Neuronal stem cell (in vitro differentiated cells): ENCODE results near the gene GATD1. TPM values are rescaled to one million over a fixed set of nuclear protein-coding genes. Genes with fewer than 3 reads are reported as not detected.

ENCODE experiments used
- DNase-seq: peaks from one replicate; pipeline ENCODE4 v3.0.0-alpha.2; 2013; ENCODE audit warnings: low spot score
- H2AFZ ChIP-seq: one replicate; pipeline ENCODE4 v1.6.1; 2013; ENCODE audit warnings: mild to moderate bottlenecking, low read length, inconsistent platforms
- H2AK5ac ChIP-seq: 2 replicates; pipeline ENCODE4 v1.6.1; 2013; ENCODE audit warnings: low read depth, mild to moderate bottlenecking, inconsistent platforms, low read length, moderate library complexity, mixed read lengths
- H2BK120ac ChIP-seq: 2 replicates; pipeline ENCODE4 v1.6.1; 2013; ENCODE audit warnings: low read depth, mild to moderate bottlenecking, inconsistent platforms, low read length, moderate library complexity, mixed read lengths
- H2BK12ac ChIP-seq: one replicate; pipeline ENCODE4 v1.6.1; 2013; ENCODE audit warnings: low read length, inconsistent platforms
- H2BK15ac ChIP-seq: 2 replicates; pipeline ENCODE4 v1.6.1; 2013; ENCODE audit warnings: mild to moderate bottlenecking, low read length, inconsistent platforms, mixed read lengths
- H2BK5ac ChIP-seq: one replicate; pipeline ENCODE4 v1.6.1; 2013; ENCODE audit warnings: inconsistent platforms, mild to moderate bottlenecking, low read length, moderate library complexity
- H3K14ac ChIP-seq: one replicate; pipeline ENCODE4 v1.6.1; 2013; ENCODE audit warnings: low read length, inconsistent platforms
- H3K18ac ChIP-seq: 2 replicates; pipeline ENCODE4 v1.6.1; 2013; ENCODE audit warnings: low read length, inconsistent platforms
- H3K23ac ChIP-seq: 2 replicates; pipeline ENCODE4 v1.6.1; 2013; ENCODE audit warnings: low read depth, mild to moderate bottlenecking, mixed read lengths, low read length, inconsistent platforms; ENCODE audit not compliant: poor library complexity
- H3K27ac ChIP-seq: replicated peaks from 3 replicates; pipeline ENCODE4 v1.5.1; 2013; ENCODE audit warnings: low read length, inconsistent platforms
- H3K27me3 ChIP-seq, 3 experiments: 2 replicates each; pipeline ENCODE4 v1.6.1; 2013; ENCODE audit warnings: low read length in 3 of 3, mild to moderate bottlenecking in 2 of 3, inconsistent platforms in 1 of 3, low read depth in 1 of 3, mixed read lengths in 1 of 3, moderate library complexity in 1 of 3; ENCODE audit not compliant: control insufficient read depth in 3 of 3, insufficient read depth in 3 of 3
- H3K36me3 ChIP-seq, 2 donors: replicated peaks in 1 of 2; 2 replicates each; pipeline ENCODE4 v1.6.1; 2013; ENCODE audit warnings: low read length in 2 of 2; ENCODE audit not compliant: control insufficient read depth in 2 of 2, insufficient read depth in 2 of 2
- H3K4ac ChIP-seq: 2 replicates; pipeline ENCODE4 v1.6.1; 2013; ENCODE audit warnings: inconsistent platforms, mild to moderate bottlenecking, low read length, moderate library complexity
- H3K4me1 ChIP-seq, 2 donors: 1 replicate in 1 of 2; 2 replicates in 1 of 2; pipeline ENCODE4 v1.6.1; 2013; ENCODE audit warnings: low read length in 2 of 2, low read depth in 1 of 2; ENCODE audit not compliant: control insufficient read depth in 2 of 2, insufficient read depth in 1 of 2
- H3K4me2 ChIP-seq: one replicate; pipeline ENCODE4 v1.6.1; 2013; ENCODE audit warnings: mild to moderate bottlenecking, low read length, inconsistent platforms; ENCODE audit not compliant: insufficient read depth, poor library complexity, severe bottlenecking
- H3K4me3 ChIP-seq, 2 donors: 2 replicates each; pipeline ENCODE4 v1.5.1; 2013; ENCODE audit warnings: low read length in 2 of 2, mild to moderate bottlenecking in 2 of 2, inconsistent platforms in 1 of 2, moderate library complexity in 1 of 2
- H3K79me1 ChIP-seq: one replicate; pipeline ENCODE4 v1.6.1; 2013; ENCODE audit warnings: low read depth, mild to moderate bottlenecking, inconsistent platforms, low read length, moderate library complexity
- H3K9ac ChIP-seq: one replicate; pipeline ENCODE4 v1.6.1; 2013; ENCODE audit warnings: mild to moderate bottlenecking, low read depth, low read length, inconsistent platforms; ENCODE audit not compliant: poor library complexity
- H3K9me3 ChIP-seq, 2 donors: replicated peaks in 1 of 2; 2 replicates each; pipeline versions ENCODE3 to v1.6.1; 2013; ENCODE audit warnings: low read length in 2 of 2, mild to moderate bottlenecking in 2 of 2, inconsistent platforms in 1 of 2, low read depth in 1 of 2, mixed read lengths in 1 of 2, moderate library complexity in 1 of 2; ENCODE audit not compliant: control insufficient read depth in 2 of 2, insufficient read depth in 1 of 2
- H4K8ac ChIP-seq: one replicate; pipeline ENCODE4 v1.6.1; 2013; ENCODE audit warnings: low read depth, mild to moderate bottlenecking, inconsistent platforms, low read length, moderate library complexity
- H4K91ac ChIP-seq: one replicate; pipeline ENCODE4 v1.6.1; 2013; ENCODE audit warnings: low read length, low read depth, mild to moderate bottlenecking, inconsistent platforms; ENCODE audit not compliant: poor library complexity
- WGBS, 2 donors: extraction: QIAGEN DNeasy Blood & Tissue Kit; methylation state at CpG; one replicate each; pipeline ENCODE4 v1.1.7; 2013; ENCODE audit warnings: missing lambda C conversion rate in 2 of 2, mixed read lengths in 1 of 2; ENCODE audit not compliant: insufficient read length in 2 of 2, insufficient replicate concordance in 1 of 2; ENCODE audit errors: extremely low coverage in 2 of 2; 5-methylcytosine and 5-hydroxymethylcytosine counted together
- small RNA-seq: library from polyadenylated mRNA; stranded (forward); fragments of <200 nt; extraction: miRNeasy Mini kit (QIAGEN cat#:217004); gene quantifications from one replicate; pipeline ENCODE3, GENCODE V24; 2013; ENCODE audit not compliant: insufficient read depth

The GATD1 gene

GRCh38 chr11:719214-720016, 57.9 kb downstream of the GATD1 start:
- no peak overlapping the region for H3K4ac ChIP-seq
- H3K23ac ChIP-seq, result peak overlapping the region; percentile 39
- H3K79me1 ChIP-seq, result no peaks in the 10 kb centered on the region
- H3K27ac ChIP-seq, result no peak overlapping the region
- WGBS, 2 donors, result no CpG with 5 or more reads among the region's 34 CpGs
- peak overlapping the region; percentile 81 for H2BK15ac ChIP-seq
- DNase-seq, result no peak
- peak overlapping the region; percentile 82 for H2BK5ac ChIP-seq
- peak overlapping the region; percentile 72 for H2BK120ac ChIP-seq
- H3K4me3 ChIP-seq, result peak overlapping the region in 1 of 2 donors; percentile 15
- H4K8ac ChIP-seq, result no peak overlapping the region
- peak overlapping the region; percentile 92 for H3K18ac ChIP-seq
- H3K4me2 ChIP-seq, result no peak overlapping the region
- H2AK5ac ChIP-seq, result peak overlapping the region; percentile 97
- peak overlapping the region; percentile 82 for H3K14ac ChIP-seq
- H2BK12ac ChIP-seq, result peak overlapping the region; percentile 0
- H3K9me3 ChIP-seq, result no peaks in the 10 kb centered on the region
- no peaks in the 10 kb centered on the region for H3K36me3 ChIP-seq
- H3K4me1 ChIP-seq, result peaks cover 0 to 5% of the 10 kb centered on the region in 2 donors
- peak overlapping the region; percentile 70 for H3K9ac ChIP-seq
- no peak overlapping the region for H4K91ac ChIP-seq
- H3K27me3 ChIP-seq, result peaks cover 3 to 47% (median 20%) of the 10 kb centered on the region in 3 experiments
- H2AFZ ChIP-seq, result no peak overlapping the region

Small RNA genes lying within 50 kb of the gene (small RNA-seq; reads per million reads assigned to genes)
- gene SNORA52, result not detected
